Endothelial cell of umbilical vein (primary cell): ENCODE data around the gene MLPH. TPM values are rescaled to one million over a fixed set of nuclear protein-coding genes. Genes with fewer than 3 reads are reported as not detected.

Experiments used
- BruUV-seq: library from RNA; stranded (reverse); fragments of 400-500 nt; replicated peaks from 2 replicates; lab custom pipeline; 2021; lab: Mats Ljungman, UMichigan
- CTCF ChIA-PET: fragments of 300-600, 350-600 bp; sonication (Branson Sonifier 250); formaldehyde crosslinking; loops from one replicate; lab custom pipeline; 2021; ENCODE audit warnings: antibody characterized with exemption, inconsistent platforms; lab: Charles Lee
- POLR2A ChIA-PET: fragments of 300-600, 350-600 bp; sonication (Branson Sonifier 250); formaldehyde crosslinking; loops from one replicate; lab custom pipeline; 2021; ENCODE audit warnings: antibody characterized with exemption, inconsistent platforms; lab: Charles Lee
- DNase-seq: peaks from one replicate; pipeline ENCODE4 v3.0.0-alpha.2; 2011; ENCODE audit warnings: low read depth, low spot score
- FAIRE-seq: peaks from 2 replicates; lab custom pipeline; 2011; peaks lifted over from hg19 to GRCh38; lab: Jason Lieb, UNC
- H2AFZ ChIP-seq: 2 replicates; pipeline ENCODE4 v1.6.0; 2012; ENCODE audit warnings: low read depth, low read length, control low read depth, inconsistent platforms
- H3K27ac ChIP-seq: 2 replicates; pipeline ENCODE4 v1.5.1; 2011; ENCODE audit warnings: low read depth, mild to moderate bottlenecking, control low read depth, low read length, moderate library complexity; ENCODE audit not compliant: insufficient read depth
- H3K27me3 ChIP-seq, 2 experiments: 2 replicates each; pipeline versions ENCODE4 v1.6.0 to v1.6.1; 2011; ENCODE audit warnings: low read length in 2 of 2, mixed read lengths in 1 of 2; ENCODE audit not compliant: control insufficient read depth in 2 of 2, insufficient read depth in 2 of 2
- H3K36me3 ChIP-seq, 2 experiments: 2 replicates in 1 of 2; 3 replicates in 1 of 2; pipeline ENCODE4 v1.5.1; 2011; ENCODE audit warnings: low read length in 2 of 2, mild to moderate bottlenecking in 1 of 2, moderate library complexity in 1 of 2; ENCODE audit not compliant: control insufficient read depth in 2 of 2, insufficient read depth in 2 of 2; ENCODE audit errors: extremely low read depth in 1 of 2
- H3K4me1 ChIP-seq: 3 replicates; pipeline ENCODE4 v1.5.1; 2011; ENCODE audit warnings: mild to moderate bottlenecking, low read length; ENCODE audit not compliant: control insufficient read depth, insufficient read depth; ENCODE audit errors: extremely low read depth
- H3K4me2 ChIP-seq: 2 replicates; pipeline ENCODE4 v1.6.1; 2011; ENCODE audit warnings: low read length, control low read depth, mixed read lengths; ENCODE audit not compliant: insufficient read depth
- H3K4me3 ChIP-seq, 3 experiments: fragments of 200-600 bp in 1 of 3; sonication (generic), shearing (Covaris generic) in 1 of 3; replicated peaks in 1 of 3; 2 replicates each; pipeline ENCODE4 v1.5.1; 2011 to 2016; ENCODE audit warnings: control low read depth in 3 of 3, low read length in 3 of 3, mild to moderate bottlenecking in 2 of 3, inconsistent platforms in 1 of 3, low read depth in 1 of 3, moderate library complexity in 1 of 3; ENCODE audit not compliant: insufficient read depth in 1 of 3
- H3K79me2 ChIP-seq: 2 replicates; pipeline ENCODE4 v1.6.0; 2012; ENCODE audit warnings: low read length, inconsistent platforms; ENCODE audit not compliant: control insufficient read depth, insufficient read depth
- H3K9ac ChIP-seq: replicated peaks from 2 replicates; pipeline ENCODE3; 2011; ENCODE audit warnings: low read length, control low read depth; ENCODE audit not compliant: insufficient read depth; ENCODE audit errors: extremely low read depth
- H3K9me1 ChIP-seq: replicated peaks from 3 replicates; pipeline ENCODE4 v1.6.0; 2011; ENCODE audit warnings: mild to moderate bottlenecking, low read length; ENCODE audit not compliant: control insufficient read depth, insufficient read depth; ENCODE audit errors: extremely low read depth
- H3K9me3 ChIP-seq: replicated peaks from 2 replicates; pipeline ENCODE4 v1.5.1; 2012; ENCODE audit warnings: low read length, inconsistent platforms; ENCODE audit not compliant: control insufficient read depth, insufficient read depth
- H4K20me1 ChIP-seq: replicated peaks from 2 replicates; pipeline ENCODE3; 2011; ENCODE audit warnings: mild to moderate bottlenecking, low read length; ENCODE audit not compliant: control insufficient read depth, insufficient read depth; ENCODE audit errors: extremely low read depth
- CTCF ChIP-seq, 2 donors: IDR thresholded peaks; 1 replicate in 1 of 2; 2 replicates in 1 of 2; pipeline ENCODE4 v1.5.1; 2011; ENCODE audit warnings: low read length in 2 of 2, mild to moderate bottlenecking in 2 of 2, moderate library complexity in 2 of 2, control low read depth in 1 of 2, inconsistent platforms in 1 of 2, low read depth in 1 of 2; ENCODE audit not compliant: insufficient read depth in 1 of 2; ENCODE audit errors: extremely low read depth in 1 of 2
- EZH2 ChIP-seq: IDR thresholded peaks from 2 replicates; pipeline ENCODE4 v1.6.1; 2012; ENCODE audit warnings: borderline replicate concordance, low read depth, mild to moderate bottlenecking, moderate library complexity, low read length, inconsistent platforms; ENCODE audit not compliant: severe bottlenecking
- FOS ChIP-seq: IDR thresholded peaks from 2 replicates; pipeline ENCODE4 v1.6.1; 2011; ENCODE audit warnings: mild to moderate bottlenecking, low read length, moderate library complexity, borderline replicate concordance; ENCODE audit not compliant: insufficient read depth
- GATA2 ChIP-seq: IDR thresholded peaks from 2 replicates; pipeline ENCODE4 v1.7.0; 2011; ENCODE audit warnings: low read depth, mild to moderate bottlenecking, moderate library complexity, mixed read lengths, low read length; ENCODE audit not compliant: insufficient read length, insufficient read depth
- JUN ChIP-seq: IDR thresholded peaks from 2 replicates; pipeline ENCODE4 v1.6.1; 2011; ENCODE audit warnings: borderline replicate concordance, low read depth; ENCODE audit not compliant: insufficient read length, insufficient read depth
- MAX ChIP-seq: IDR thresholded peaks from 2 replicates; pipeline ENCODE4 v1.6.1; 2011; ENCODE audit not compliant: insufficient read depth, insufficient read length
- MYC ChIP-seq: IDR thresholded peaks from one replicate; pipeline ENCODE4 v1.6.1; 2011; ENCODE audit warnings: mild to moderate bottlenecking, low read depth, low read length
- POLR2A ChIP-seq: IDR thresholded peaks from 2 replicates; pipeline ENCODE4 v1.6.1; 2012; ENCODE audit warnings: low read depth, mild to moderate bottlenecking, control low read depth, low read length
- POLR2AphosphoS5 ChIP-seq: IDR thresholded peaks from 2 replicates; pipeline ENCODE4 v1.6.1; 2012; ENCODE audit warnings: low read depth, mild to moderate bottlenecking, control low read depth, low read length, moderate library complexity; ENCODE audit not compliant: insufficient read depth
- dilution Hi-C: fragments of 300-500 bp; cut with MboI; formaldehyde crosslinking; loops from one replicate; pipeline ENCODE4 v1.15.0; 2019; ENCODE audit warnings: low sequenced_read_pairs; ENCODE audit not compliant: extremely low pct_ligation_motif_present
- intact Hi-C: fragments of 100-400 bp; cut with micrococcal nuclease; formaldehyde crosslinking; loops from one replicate; pipeline ENCODE4 v1.10.0; 2022
- polyA plus RNA-seq, 4 experiments: library from polyadenylated mRNA; depleted of rRNA in 3 of 4; stranded (reverse) in 3 of 4; unstranded in 1 of 4; fragments of >200 nt; gene quantifications; 2 replicates each; pipeline versions ENCODE4 v1.2.1 to v1.2.3, GENCODE V29; 2011 to 2012; ENCODE audit warnings: missing spikeins in 1 of 4
- total RNA-seq: library from RNA; stranded (reverse); gene quantifications from 2 replicates; pipeline ENCODE4 v1.2.3, GENCODE V29; 2021

The MLPH gene
- total and polyA plus RNA-seq, 2 donors (not counting 3 experiments of a cell fraction or from before 2014, with no cell fraction given): not detected

GRCh38 chr2:237438080-237438940 is 48.7 kb upstream of the MLPH start:
- intact Hi-C loops (no loop called here), dilution Hi-C loops (no loop called here)
- Histone ChIP-seq H3K9ac (no peak overlapping the region), H3K36me3 (no peaks in the 10 kb centered on the region), H3K4me2 (no peak overlapping the region), H3K79me2 (no peaks in the 10 kb centered on the region), H3K27ac (no peak overlapping the region), H4K20me1 (no peaks in the 10 kb centered on the region), H3K9me3 (no peaks in the 10 kb centered on the region), H3K9me1 (no peaks in the 10 kb centered on the region), H3K4me1 (no peaks in the 10 kb centered on the region), H3K27me3 (peaks cover 31 to 39% of the 10 kb centered on the region in 2 experiments), H3K4me3 (no peak overlapping the region), H2AFZ (no peak overlapping the region)
- CTCF ChIA-PET: no interaction called here
- POLR2A ChIA-PET: no interaction called here
- TF ChIP-seq GATA2 (no peak), EZH2 (no peak), MYC (no peak), POLR2AphosphoS5 (no peak), CTCF (IDR thresholded peaks at IDR 0.05; ENCODE audit: extremely low read depth in 1 of 2, insufficient read depth in 1 of 2, low read depth in 1 of 2, low read length in 2 of 2) (no peak), JUN (no peak), POLR2A (no peak), FOS (no peak), MAX (no peak)
- DNase-seq (no peak), FAIRE-seq (no peak)
- BruUV-seq: no TSS peak
